Skin of body (tissue), 2 donors: ENCODE results near the gene MPND. TPM values are rescaled to one million over a fixed set of nuclear protein-coding genes. Genes with fewer than 3 reads are reported as not detected.

Source experiments
- DNase-seq: peaks from one replicate; lab custom pipeline; 2025; lab: John Stamatoyannopoulos, UW
- total RNA-seq: library from RNA; depleted of rRNA; stranded (reverse); fragments of >200 nt; gene quantifications from one replicate; pipeline ENCODE4 v1.2.3, GENCODE V29; 2014

MPND gene
- total RNA-seq, result 5.8 TPM

GRCh38 chr19:4343370-4344307 is at the start of gene MPND:
Gene MPND, plus strand, starts transcription at chr19:4343562. Its CDS starts 32 bp downstream, at chr19:4343594.
- DNase-seq, result peak; percentile 79

- no peak for DNase-seq
Observed at GRCh38 chr19:4294389-4294788, 49.0 kb upstream of the MPND start.

- DNase-seq, result peak; percentile 35
Observed at GRCh38 chr19:4295972-4296771, 47.2 kb upstream of the MPND start.

DNA sequence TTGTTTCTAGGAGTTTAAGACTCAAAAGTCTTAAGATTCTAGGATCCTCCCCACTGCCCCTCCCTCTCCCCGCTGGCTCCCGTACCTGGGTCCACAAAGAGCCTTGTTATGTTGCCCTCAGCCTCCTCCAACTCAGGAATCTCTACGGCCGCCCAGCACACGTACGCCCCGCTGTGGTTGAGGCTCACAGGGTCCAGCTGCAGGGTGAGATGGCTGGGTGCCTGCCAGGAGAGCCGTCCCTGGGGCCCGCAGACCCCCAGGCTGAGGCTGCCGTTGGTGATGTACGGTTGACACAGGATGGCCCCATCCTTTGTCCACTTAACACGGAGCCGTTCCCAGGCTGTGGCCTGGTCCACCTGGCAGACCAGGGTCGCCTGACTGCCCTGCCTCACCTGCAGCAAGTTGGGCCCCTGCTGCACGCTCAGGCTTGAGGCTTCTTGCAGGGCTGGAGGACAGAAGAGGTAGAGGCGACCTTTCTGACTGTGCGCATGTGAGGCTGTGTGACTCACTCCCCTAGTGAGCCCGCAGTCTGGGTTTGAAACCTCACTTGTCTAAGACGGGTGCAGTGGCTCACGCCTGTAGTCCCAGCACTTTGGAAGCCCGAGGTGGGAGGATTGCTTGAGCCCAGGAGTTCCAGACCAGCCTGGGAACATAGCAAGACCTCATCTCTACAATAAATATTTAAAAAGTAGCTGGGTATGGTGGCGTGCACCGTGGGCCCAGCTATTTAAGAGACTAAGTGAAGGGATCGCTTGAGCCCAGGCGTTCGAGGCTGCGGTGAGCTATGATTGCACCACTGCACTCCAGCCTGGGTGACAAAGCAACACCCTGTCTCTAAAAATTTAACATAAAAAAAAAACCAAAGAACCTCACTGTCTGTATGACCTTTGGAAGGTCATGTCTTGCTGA is 45.2 kb upstream of the MPND start:
- no peak for DNase-seq

DNA sequence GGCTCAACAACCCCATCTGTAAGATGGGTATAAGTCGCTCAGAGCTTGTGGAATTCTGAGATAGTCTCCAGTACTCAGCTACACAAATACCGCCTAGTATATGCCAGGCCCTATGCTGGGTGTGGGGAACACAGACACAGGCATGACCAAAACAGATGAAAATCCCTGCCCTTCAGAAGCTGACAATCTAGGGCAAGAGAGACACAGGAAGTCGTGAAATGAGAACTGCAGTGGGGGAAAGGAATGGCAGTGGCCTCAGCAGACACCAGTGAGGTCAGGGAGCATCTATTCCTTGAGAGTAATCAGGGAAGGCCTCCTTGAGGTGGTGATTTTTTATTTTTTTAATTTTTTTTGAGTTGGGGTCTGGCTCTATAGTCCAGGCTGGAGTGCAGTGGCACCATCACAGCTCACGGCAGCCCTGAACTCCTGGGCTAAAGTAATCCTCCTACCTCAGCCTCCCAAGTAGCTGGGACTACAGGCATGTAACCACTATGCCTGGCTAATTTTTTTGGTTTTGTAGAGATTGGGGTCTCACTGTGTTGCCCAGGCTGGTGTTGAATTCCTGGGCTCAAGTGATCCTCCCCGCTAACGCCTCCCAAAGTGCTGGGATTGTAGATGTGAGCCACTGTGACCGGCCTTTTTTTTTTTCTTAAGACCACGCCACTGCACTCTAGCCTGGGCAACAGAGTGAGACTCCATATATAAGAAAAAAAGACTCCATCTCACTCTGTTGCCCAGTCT is 44.4 kb upstream of the MPND start:
- no peak for DNase-seq

GRCh38 chr19:4300589-4300988 is 42.8 kb upstream of the MPND start:
- no peak for DNase-seq

DNA sequence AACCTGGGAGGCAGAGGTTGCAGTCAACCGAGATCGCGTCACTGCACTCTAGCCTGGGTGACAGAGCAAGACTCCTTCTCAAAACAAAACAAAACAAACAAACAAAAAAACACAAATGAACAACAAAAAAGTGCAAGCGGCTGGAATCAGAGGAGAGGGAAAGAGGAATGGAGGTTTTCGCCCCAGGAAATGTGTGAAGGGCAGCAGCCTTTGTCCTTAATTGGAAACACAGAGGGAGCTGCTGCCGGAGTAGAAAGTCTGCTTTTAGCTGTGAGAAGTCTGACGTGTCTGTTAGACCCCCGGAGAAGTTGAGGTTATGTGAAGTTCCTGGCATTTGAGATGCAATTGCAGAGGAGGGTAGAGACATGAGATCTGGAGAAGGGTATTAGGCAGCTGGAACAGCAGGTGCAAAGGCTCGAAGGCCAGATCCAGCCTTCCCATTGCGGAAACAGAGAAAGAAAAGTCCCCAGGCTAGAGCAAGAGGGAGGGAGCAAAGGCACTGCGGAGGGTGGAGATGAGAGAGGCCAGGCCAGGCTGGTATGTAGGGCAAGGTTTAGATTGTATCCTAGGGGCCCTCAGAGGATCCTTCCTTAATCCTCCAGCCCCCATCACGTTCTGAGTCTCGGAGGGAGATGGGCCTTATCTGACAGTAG is 41.6 kb upstream of the MPND start:
- no peak for DNase-seq

DNA sequence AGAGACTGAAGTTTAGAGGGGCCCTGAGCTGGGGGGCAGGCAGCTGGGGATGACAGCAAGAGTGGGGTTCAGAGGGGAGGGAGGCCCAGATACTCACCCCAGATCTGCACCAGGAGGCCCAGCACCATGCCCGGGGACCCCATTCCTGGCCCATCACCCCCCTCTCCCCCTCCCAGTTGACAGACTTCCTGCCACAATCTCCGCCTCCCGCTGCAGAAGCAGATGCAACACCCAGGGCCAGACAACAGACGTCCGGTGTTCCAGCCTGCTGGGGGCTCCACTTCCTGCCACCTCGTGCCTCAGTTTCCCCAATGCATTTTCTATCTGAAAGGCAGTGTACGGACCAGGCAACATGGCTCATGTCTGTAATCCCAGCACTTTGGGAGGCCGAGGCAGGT is 41.1 kb upstream of the MPND start, which contains the start of gene TMIGD2:
Gene TMIGD2 (minus strand): TSS at position 147 of the 398 bp plus-strand sequence. CDS start 4 bp downstream, at position 143.
- no peak for DNase-seq

GRCh38 chr19:4303819-4304537 is 39.4 kb upstream of the MPND start:
- no peak for DNase-seq

GRCh38 chr19:4304538-4305256 is 38.7 kb upstream of the MPND start, which contains the start of gene FSD1:
Gene FSD1, plus strand, starts transcription at chr19:4304598. Its CDS starts 149 bp downstream, at chr19:4304747.
- DNase-seq, result no peak

DNA sequence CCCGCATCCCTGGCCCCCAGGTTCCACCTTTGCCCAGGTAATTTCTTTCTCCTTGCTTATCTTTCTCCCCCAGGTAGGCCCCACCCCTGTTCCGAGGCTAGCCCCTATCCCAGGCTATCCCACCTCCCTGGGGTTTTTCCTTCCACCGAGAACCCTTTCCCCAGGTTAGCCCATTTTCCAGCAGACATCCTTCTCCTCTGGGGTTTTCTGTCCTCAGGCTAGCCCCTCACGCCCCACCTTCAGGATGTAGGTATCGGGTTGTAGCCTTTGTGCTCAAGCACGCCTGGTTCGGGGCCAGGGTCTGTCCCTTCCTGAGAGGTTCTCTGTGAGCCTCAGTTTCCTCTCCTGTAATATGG is 38.1 kb upstream of the MPND start:
- no peak for DNase-seq

- no peak for DNase-seq
Observed at GRCh38 chr19:4305659-4306058, 37.7 kb upstream of the MPND start.

- DNase-seq, result no peak
Observed at GRCh38 chr19:4310247-4311121, 32.9 kb upstream of the MPND start.

DNA sequence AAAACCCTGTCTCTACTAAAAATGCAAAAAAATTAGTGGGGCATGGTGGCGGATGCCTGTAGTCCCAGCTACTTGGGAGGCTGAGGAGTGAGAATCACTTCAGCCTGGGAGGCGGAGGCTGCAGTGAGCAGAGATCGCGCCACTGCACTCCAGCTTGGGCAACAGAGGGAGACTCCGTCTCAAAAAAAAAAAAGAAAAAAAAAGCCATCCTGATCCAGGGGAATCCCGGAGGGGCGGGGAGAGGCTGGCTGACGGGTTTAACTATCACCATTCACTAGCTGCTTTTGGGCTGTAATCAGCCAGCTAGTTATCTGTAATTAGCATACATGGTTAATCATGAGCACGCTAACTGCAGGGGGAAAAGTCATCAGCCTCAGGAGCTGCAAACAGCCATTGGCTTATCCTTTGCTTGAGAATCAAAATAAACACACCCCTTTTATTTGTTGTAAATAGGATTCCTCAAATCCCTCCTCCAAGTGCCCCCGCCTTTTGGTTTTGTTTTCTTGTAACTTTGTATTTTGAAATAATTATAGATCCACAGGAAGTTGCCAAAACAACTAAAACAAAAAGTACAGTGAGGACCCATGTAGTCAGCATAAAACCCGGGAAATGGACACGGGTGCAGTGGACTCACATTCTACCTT is 29.4 kb upstream of the MPND start:
- no peak for DNase-seq

GRCh38 chr19:4316956-4317355 is 26.4 kb upstream of the MPND start:
- DNase-seq, result no peak

- no peak for DNase-seq
Observed at GRCh38 chr19:4318460-4318859, 24.9 kb upstream of the MPND start.
